NCI-H187 treated with DMSO at 0.1 percent for 48 hours (cell line): ENCODE measurements around the gene ROPN1B.

Experiments used
- DNase-seq: peaks from one replicate; lab custom pipeline; 2025; lab: John Stamatoyannopoulos, UW

Gene ROPN1B

DNA sequence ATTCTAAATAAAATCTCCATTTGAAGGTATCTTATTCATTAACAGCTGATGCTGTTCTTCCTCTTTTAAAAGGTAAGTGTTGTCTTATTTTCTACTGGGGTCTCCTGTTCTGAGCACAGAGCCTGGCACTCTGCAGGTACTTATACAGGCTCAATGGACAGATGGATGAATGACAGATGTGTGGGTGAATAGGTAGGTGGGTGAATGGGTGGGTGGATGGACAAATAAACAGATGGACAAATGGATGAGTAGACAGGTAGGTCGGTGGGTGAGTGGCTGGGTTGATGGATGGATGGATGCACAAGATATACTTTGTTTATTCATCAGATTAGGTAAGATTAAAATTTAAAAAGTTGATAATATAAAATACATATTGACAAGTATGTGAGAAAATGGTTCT is 61.5 kb downstream of the ROPN1B start:
- DNase-seq = no peak

DNA sequence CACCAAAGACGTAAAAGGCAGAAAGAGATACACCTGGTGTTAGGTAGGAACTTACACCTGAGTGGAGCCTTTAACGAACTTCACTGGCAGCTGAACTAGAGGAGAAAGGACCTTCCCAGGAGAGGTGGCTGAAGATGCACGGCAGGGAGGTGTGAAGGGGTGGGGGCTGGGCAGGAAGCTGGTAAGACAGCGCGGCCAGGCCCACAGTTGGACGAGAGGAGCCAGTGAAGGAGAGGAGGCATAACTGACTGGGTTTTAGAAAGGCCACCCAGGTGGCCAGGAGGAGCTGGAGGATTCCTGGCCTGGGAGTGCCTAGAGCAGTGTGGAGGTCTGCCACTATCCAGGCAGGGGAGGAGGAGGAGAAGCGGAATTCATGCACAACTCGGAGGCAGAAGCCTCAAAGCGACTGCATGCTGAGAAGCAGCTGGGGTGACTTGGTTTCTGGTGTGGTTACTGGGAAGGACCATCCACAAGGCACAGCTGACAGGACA is 63.0 kb downstream of the ROPN1B start:
- DNase-seq = no peak
